HG03432 (cell line): Measurements from ENCODE around the gene HELT.

ENCODE experiments used
- ATAC-seq: cut with Tn5 transposase; IDR thresholded peaks from one replicate; pipeline ENCODE4 v1.9.1; 2021; ENCODE audit warnings: mild to moderate bottlenecking, moderate library complexity; ENCODE audit not compliant: unreplicated experiment

HELT gene

GRCh38 chr4:185003596-185004351, 14.5 kb upstream of the HELT start:
- ATAC-seq = no peak

GRCh38 chr4:185004562-185005218, 13.6 kb upstream of the HELT start:
- ATAC-seq = peak; percentile 48

- peak; percentile 92 for ATAC-seq
These were observed 13.0 kb upstream of the HELT start for GRCh38 chr4:185005219-185005819.

- ATAC-seq = peak; percentile 50
These were observed 6.9 kb upstream of the HELT start for GRCh38 chr4:185011408-185011807.

DNA sequence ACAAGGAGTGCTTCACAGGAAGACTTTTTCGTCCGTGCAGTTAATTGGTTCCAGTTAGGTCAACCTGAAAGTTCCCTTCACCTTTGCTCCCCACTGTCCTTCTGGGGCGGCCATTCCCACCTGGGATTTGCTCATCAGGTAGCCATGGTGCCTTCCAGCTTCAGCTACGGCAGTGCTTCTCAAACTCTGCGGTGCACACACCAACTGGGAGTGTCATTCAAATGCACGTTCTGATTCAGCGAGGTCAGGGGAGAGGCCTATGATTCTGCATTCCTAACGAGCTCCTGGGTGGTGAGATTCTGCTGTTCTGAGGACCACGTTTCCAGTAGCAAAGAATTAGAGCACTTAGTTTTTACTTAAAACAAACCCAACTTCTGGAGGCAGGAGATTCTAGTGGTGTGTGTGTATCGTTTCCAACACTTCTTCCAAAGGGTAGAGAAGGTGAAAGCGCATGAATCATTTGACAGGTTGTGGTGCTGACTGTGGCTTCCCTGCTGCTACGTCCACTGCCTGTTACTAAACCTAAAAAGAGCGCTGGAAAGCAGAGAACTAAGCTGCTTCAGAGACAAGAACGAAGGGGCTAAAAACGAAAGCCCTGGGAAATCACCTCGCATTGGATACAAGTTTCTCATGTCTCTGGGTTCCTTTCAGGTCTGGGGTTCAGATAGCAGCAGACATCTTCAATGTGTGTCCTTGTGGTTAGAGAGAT, 4.7 kb upstream of the HELT start:
- no peak for ATAC-seq

GRCh38 chr4:185015108-185015507, 3.2 kb upstream of the HELT start:
- ATAC-seq = no peak

DNA sequence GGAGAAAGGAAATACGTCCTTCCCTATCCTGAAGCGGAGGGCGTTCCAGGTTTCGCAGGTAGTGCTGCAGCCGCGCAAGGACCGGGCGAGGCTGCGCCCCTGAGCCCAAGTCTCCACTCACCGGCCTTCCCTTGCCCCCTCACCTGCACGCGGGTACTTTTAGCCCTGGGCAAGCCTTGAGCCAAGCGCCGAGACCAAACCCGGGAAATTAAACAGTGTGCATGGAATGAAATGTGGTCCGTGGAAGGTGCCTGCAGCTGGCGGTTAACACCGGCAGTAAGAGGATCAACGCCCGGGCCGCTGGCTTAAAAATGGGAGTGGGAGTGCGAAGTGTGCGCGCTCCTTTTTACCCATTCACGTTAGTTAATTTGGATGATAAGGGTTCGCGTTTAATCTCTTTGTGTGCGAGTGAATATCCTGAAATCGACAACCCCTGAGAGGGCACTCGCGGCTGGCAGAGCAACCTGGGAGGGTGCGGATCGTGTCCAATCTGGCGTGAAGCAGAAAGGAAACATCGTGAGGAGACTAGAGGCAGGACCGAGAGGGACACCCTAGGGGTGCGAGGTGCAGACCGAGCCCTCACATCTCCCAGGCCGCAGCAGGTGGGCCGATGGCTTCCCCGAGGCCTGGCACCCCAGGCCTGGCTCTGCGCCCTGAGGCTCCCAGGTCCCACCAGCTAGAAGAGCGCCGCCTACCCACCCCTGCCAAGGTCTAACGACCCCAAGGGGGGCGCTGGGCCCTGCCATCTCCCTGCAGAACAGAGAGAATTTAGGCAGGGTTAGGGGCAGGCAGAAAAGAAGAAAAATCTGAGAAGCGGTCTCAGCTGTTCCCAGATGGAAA, 2.0 kb upstream of the HELT start:
- no peak for ATAC-seq

- ATAC-seq = no peak
These were observed 1.1 kb upstream of the HELT start for GRCh38 chr4:185016946-185017758.

- ATAC-seq = no peak
These were observed 655 bp downstream of the HELT start for GRCh38 chr4:185018834-185019455.

- no peak for ATAC-seq
These were observed 1.4 kb downstream of the HELT start for GRCh38 chr4:185019456-185020292.

GRCh38 chr4:185020293-185020808, 2.1 kb downstream of the HELT start:
- ATAC-seq = no peak

DNA sequence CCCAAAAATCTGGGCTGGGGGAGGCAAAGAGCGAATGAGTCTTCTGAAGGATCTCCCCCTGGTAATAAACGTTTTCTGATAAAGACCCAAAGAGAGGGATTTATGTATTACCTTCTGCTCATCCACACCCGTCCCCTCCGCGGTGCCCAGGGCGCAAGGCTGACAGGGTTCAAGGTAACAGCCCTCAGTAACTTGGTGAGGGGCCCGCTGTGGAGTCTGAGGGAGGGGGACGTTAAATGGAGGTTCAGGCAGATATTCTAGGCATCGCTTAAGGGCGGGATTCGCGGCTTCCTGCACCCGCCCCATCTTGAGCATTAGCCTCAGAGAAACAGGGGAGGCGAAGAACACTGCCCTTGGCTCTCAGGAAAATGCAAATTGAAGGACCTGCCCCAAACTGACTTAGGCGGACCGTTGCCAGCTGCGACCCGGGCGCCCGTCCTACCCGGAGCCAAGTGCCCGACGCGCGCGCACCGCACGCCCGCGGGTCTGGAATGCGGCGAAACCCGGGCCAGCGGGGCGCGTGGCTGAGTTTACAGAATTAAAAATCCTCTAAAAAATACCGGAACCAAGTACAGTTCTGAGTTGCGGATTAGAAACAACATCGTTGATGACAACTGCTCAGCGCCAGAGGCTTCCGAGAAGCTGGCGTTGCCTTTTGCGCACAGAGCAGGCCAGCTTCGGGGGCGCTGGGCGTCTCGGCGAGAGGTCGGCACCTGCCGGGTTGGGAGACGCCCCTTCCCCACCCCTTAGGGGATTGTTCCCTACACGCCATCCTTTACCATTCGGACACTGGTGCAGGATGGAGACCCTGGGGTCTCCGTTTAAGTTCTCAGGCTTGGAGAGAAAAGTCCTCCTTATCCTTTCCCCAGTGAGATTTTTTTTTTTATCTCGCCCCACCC, 2.8 kb downstream of the HELT start:
- no peak for ATAC-seq

DNA sequence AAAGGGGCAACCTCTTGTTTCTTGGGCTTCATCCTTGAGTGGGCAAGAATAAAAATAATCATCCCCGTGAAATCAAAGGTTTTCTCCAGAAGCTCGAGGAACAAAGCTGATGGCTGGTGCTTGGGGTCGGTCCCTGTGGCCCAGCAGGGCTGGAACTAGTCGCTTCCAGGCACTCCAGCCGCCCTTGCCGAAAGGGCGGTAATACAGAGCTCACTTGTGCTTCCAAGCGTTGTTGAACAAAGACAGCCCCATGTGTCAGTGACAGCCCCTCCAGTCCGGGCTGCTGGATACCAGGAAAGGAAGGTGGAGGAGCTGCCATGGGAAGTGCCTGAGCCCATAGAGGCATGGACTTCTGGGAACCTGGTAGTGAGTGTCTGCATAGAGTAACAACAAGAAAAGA, 5.2 kb downstream of the HELT start:
- ATAC-seq = no peak

GRCh38 chr4:185028625-185029024, 10.3 kb downstream of the HELT start:
- ATAC-seq = no peak

GRCh38 chr4:185031611-185032010, 13.3 kb downstream of the HELT start:
- ATAC-seq = no peak

DNA sequence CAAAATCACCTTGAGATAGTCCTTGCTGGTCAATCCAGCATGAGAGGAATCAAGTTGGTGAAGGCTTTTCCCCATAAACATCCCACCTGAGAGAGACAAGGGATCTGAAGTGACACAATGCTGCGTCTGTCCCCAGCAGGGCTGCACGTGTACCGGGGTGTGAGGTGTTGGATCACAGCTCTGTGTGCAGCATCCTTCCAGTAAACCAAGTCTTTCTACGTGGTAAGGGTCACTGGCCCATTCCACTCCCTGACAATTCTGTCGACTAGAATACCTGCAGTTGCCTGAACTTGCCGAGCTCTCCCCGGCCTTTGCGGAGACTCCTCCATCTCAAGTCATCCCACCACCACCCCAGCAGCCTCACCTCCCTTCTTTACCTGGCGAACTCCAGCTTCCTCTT, 14.8 kb downstream of the HELT start:
- no peak for ATAC-seq

DNA sequence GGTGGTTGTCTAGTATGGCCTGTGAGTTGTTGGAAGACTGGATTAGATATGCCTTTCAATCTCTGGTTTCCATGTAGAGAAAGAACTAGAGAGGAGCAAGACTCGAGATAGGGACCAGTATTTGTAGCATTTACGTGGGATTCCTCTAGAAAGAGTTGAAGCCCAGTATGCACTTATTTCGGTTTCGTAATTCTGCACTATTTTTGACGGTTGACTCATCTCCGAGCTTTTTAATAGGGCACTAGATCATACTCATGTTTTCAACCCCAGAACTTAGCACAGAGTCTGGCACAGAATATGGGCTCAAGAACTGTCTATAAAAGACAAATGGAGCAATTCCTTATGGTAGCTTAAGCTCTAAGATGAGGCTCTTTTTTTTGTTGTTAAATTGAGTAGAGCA, 15.7 kb downstream of the HELT start:
- ATAC-seq = peak; percentile 62
